ENCODE results near the gene RESP18. TPM values are rescaled to one million over a fixed set of nuclear protein-coding genes. Genes with fewer than 3 reads are reported as not detected.

Gene RESP18
- total RNA-seq, 1 experiment from 2014 or later = not detected

DNA sequence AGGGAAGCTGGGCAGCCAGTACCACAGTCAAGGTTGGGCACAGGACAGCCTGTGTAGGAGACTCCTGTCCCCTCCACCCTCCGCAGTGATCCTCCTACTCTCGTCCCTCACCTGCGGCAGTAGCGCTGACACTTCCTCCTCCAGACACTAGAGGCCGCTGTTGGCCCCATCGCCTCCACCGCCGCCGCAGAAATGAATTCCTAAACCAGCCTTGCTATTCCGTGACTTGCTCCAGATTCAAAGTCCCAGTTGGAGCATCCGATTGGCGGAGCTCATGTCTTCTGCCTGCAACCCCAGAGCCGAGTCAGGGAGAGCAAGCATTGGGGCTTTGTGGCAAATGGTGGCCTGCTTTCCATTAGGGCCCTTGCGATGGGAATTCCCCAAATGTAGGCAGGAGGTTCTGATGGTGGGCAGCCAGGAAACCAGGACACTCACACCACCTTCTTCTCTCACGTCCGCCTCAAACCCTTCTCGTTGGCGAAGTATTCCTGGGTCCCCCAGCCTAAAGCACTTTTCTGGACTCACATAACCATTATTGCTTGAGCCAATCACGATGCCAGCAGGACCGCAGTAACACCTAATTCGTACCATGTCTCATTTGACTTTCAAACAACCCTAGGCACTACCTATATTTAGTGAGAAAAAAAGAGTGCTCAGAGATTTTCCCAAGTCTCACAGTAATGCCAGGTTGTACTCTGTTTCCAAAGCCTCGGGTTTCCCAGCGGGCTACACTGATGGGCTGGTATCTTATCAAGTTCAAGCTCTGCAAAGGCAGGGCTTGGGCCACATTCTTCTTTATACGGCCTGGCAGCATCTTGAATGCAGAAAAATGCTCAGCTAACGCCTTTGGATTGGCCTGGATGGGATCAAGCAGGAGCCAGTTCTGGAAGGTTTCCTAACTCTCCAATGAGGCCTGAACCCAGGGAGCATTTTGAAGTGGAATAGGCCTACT is 54.6 kb downstream of the RESP18 start:
- DNase-seq (ENCODE audit: low spot score) = peak; percentile 73

Other genes with a start within 250 kb of the RESP18 start
- gene NHEJ1, start 171.9 kb downstream of the RESP18 start, total RNA-seq (2014; rRNA removed; shearing (Covaris generic)) = 20.9 and 22.2 TPM in 2 replicates
- 0.19 and 0.67 TPM in 2 replicates for gene SLC23A3, start 162.7 kb downstream of the RESP18 start, total RNA-seq (2014; rRNA removed; shearing (Covaris generic))
- 36.7 and 43.8 TPM in 2 replicates for gene CNPPD1, start 155.8 kb downstream of the RESP18 start, total RNA-seq (2014; rRNA removed; shearing (Covaris generic))
- 120 and 125 TPM in 2 replicates for gene RETREG2, start 154.5 kb downstream of the RESP18 start, total RNA-seq (2014; rRNA removed; shearing (Covaris generic))
- gene ZFAND2B, start 126.0 kb downstream of the RESP18 start, total RNA-seq (2014; rRNA removed; shearing (Covaris generic)) = 44.1 and 57.6 TPM in 2 replicates
- 41.2 and 41.9 TPM in 2 replicates for gene ABCB6, start 113.8 kb downstream of the RESP18 start, total RNA-seq (2014; rRNA removed; shearing (Covaris generic))
- 59.0 and 60.7 TPM in 2 replicates for gene ATG9A, start 103.1 kb downstream of the RESP18 start, total RNA-seq (2014; rRNA removed; shearing (Covaris generic))
- 23.6 and 24.7 TPM in 2 replicates for gene ANKZF1, start 102.9 kb downstream of the RESP18 start, total RNA-seq (2014; rRNA removed; shearing (Covaris generic))
- 9.6 and 12.1 TPM in 2 replicates for gene GLB1L, start 87.3 kb downstream of the RESP18 start, total RNA-seq (2014; rRNA removed; shearing (Covaris generic))
- 16.3 and 23.1 TPM in 2 replicates for gene STK16, start 87.3 kb downstream of the RESP18 start, total RNA-seq (2014; rRNA removed; shearing (Covaris generic))
- not detected in 2 replicates for gene TUBA4B, start 79.5 kb downstream of the RESP18 start, total RNA-seq (2014; rRNA removed; shearing (Covaris generic))
- gene TUBA4A, start 78.8 kb downstream of the RESP18 start, total RNA-seq (2014; rRNA removed; shearing (Covaris generic)) = 106 and 115 TPM in 2 replicates
- 27.5 and 40.7 TPM in 2 replicates for gene DNAJB2, start 53.4 kb downstream of the RESP18 start, total RNA-seq (2014; rRNA removed; shearing (Covaris generic))
- 19.3 and 31.5 TPM in 2 replicates for gene PTPRN, start 23.3 kb downstream of the RESP18 start, total RNA-seq (2014; rRNA removed; shearing (Covaris generic))
- gene DNPEP, start 55.2 kb upstream of the RESP18 start, total RNA-seq (2014; rRNA removed; shearing (Covaris generic)) = 81.7 and 91.5 TPM in 2 replicates
- 30.0 and 34.5 TPM in 2 replicates for gene DES, start 85.6 kb upstream of the RESP18 start, total RNA-seq (2014; rRNA removed; shearing (Covaris generic))
- gene SPEG, start 102.1 kb upstream of the RESP18 start, total RNA-seq (2014; rRNA removed; shearing (Covaris generic)) = 30.0 and 32.9 TPM in 2 replicates
- gene GMPPA, start 166.1 kb upstream of the RESP18 start, total RNA-seq (2014; rRNA removed; shearing (Covaris generic)) = 52.5 and 54.7 TPM in 2 replicates
- gene ASIC4, start 181.7 kb upstream of the RESP18 start, total RNA-seq (2014; rRNA removed; shearing (Covaris generic)) = 0.12 and 0.43 TPM in 2 replicates
- 139 and 161 TPM in 2 replicates for gene CHPF, start 211.1 kb upstream of the RESP18 start, total RNA-seq (2014; rRNA removed; shearing (Covaris generic))
- 1.4 and 2.2 TPM in 2 replicates for gene TMEM198, start 211.3 kb upstream of the RESP18 start, total RNA-seq (2014; rRNA removed; shearing (Covaris generic))
- 119 and 130 TPM in 2 replicates for gene OBSL1, start 238.8 kb upstream of the RESP18 start, total RNA-seq (2014; rRNA removed; shearing (Covaris generic))
- 0.86 TPM in 1 of 2 replicates, not detected in the other for gene INHA, start 239.6 kb upstream of the RESP18 start, total RNA-seq (2014; rRNA removed; shearing (Covaris generic))